Kidney capillary endothelial cell (primary cell): ENCODE measurements around the gene ATP4B.

Source experiments
- DNase-seq: peaks from one replicate; pipeline ENCODE4 v3.0.0-alpha.2; 2018; ENCODE audit warnings: low spot score

Gene ATP4B

DNA sequence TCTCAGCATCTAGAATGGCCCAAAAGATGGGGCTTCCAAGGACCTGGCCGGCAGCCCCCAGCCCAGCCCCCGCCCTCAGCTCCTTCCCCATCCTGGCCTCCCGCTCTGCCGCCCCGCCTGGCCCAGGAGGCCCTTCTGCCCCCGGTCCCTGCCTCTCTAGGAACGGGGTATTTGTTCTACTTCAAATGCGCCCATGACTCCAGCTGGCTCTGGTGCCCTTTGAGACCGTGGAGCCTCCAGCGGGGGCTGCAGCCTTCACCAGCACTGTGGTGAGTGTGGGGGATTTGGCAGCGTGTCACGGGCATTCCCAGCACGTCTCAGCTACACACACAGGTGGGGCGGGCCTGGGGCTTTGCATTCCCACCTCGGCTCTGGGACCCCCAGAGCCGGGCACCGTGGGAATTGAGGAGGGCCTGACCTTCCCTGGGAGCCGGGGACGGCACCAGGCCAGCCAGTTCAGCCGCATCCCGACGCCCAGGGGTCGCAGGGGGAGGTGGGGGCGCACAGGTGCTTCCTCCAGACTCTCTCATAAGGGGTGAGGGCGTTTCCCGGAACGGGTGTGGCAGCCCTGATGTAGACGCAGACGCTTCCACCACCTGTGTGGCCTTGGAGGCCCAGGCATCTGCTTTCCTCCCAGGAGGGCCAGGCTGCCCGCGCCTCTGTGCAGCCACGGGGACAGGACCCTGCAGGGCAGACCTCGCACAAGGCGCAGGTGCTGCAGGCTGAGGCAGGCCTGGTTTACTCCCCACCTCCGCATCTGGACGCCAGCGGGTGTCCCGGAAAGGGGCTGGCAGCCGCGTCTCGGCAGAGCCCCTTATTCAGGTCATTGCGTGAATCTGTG is 947 bp downstream of the ATP4B start:
- DNase-seq = no peak

DNA sequence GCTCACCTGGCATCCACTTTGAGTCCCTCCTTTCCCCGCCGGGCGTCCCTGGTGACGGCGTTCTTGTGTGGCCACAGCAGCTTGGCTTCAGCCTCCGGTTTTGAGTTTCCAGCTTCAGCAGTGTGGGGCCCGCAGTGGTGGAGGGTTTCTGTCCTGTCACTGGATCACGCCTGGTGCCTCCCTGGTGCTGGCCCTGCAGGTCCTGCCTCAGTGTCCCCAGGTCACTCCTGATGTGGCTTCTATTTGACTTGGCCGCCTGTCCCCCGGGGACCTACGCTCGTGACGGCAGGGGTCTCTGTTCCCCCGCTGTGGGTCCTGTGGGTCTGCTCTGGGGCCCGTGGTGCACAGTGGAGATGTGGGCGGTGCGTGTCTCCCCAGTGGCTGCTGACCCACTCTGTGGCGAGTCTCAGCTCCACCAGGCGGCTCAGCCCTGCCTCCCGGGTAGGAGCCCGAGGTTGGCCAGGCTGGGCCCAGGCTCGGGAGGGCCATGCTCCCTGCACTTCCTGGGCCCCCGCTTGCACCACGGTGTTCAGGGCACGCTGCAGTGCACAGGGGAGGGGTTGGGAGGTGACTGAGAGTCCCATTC is 1.9 kb downstream of the ATP4B start:
- DNase-seq = no peak

DNA sequence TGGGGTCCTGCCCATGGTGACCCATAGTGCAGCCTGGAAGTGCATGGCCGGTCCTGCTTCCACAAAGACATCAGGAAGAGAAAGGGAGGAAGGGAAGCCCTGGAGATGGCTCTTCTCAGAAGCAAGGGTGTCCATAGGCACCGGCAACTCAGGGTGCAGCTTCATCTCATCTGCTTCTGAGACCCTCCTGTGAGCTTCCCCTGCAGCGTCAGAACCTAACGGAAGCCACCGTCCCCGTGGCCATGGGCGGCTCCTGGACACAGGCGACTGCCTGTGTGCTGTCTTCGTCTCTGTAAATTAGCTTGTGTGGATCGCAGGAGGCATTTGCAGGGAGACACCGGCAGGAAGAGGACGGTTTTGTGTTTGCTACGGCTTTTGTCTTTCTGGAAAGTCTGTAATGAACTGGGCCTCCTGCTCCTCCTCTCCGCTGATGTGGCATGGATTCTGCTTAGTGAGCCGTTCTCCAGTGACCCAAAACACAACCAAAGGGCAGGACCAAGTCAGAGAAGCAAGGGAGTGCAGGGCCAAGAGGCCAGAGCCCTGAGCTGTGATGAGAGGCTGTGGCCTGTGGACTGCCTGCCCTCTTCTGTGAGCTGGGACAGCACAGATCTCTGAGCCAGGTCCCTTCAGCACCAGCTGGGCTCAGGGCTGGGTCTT is 2.5 kb downstream of the ATP4B start:
- DNase-seq = no peak

DNA sequence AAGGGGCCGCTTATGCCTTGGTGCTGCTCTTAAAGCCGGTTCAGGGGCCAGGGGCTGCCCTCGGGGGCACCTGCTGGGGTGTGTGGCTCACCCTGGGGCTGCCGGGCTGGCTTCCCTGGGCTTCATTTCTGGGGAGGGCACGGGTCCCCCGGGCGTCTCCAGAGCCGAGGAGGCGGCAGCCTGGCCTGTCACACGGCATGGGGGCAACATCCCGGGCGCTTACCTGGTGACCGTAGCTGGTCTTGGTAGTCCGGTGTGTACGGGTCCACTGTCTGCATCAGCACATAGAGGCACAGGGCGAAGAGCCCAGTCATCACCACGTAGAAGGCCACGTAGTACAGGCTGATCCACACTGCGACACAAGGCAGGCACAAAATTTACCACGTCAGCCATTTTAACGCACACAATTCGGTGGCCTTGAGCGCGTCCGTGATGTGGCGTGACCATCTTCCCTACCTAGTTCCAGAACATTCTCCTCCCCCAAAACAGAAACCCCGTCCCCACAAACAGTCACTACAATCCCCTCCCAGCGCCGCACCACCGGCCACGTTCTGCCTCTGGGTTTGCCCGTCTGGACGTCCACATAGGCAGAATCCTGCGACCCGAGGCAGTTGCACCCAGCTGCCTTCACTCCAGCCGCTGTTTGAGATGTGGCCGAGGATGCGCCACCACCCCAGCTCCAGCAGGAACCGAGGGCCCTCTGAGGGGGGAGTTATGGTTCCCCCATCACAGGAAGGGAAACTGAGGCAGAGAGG is 3.2 kb downstream of the ATP4B start:
- DNase-seq = no peak

DNA sequence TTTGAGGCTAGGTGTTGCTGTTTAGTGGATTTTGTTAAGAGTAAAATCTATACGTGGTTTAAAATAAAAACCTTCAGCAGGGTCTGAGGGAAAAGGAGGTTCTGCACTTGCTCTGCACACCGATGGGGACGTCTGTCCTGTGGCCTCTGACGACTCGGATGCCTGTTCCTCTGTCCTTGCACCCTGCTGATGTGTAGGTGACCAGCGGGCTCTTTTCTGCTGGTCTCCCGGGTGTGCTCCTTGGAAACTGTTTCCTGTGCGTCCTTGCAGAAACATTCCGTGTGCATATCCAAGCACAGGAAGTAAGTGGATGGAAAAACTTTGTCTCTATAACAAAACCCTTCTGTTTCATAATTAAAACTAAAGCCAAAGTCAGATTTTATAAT is 3.8 kb downstream of the ATP4B start:
- peak; percentile 33 for DNase-seq

DNA sequence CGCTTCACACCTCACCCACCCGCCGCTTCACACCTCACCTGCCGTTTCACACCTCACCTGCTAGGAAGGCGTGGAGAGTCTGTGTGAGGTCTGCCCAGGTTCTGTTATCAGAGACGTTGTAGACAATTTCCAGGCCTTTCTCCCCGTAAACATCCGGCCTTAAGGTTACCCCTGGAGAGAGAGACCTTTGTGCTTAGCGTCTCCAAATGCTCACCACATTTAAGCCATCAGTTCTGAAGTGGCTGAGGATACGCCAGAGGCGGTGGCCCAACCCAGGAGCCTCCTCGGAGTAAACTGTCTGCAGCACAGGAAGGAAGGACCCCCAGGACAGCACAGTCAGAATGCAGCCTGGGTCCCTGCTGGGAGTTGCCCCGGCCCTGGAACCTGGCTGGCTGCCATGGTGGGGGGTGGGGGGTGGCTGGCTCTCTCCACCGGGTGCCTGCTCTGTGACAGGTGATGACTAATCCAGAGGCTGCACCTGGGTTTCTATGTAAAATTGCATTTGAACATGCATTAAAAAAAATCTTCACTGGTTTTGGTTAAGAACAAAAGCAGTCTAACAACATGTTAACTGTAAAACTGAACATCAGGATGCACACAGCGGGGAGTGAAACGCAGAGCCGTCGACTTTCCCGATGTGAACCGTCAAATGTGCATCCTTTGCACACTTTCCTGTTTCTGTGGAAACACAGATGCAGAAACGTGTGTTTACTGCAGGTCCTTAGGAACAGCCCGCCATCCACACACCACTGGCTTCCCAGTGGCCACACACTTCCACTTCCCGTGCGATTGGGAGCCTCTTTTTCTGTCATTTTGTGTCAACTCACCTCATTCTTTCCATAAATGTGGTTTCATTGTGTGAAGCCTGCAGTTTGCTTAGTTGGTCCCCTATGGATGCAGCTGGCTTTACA is 4.5 kb downstream of the ATP4B start:
- no peak for DNase-seq

DNA sequence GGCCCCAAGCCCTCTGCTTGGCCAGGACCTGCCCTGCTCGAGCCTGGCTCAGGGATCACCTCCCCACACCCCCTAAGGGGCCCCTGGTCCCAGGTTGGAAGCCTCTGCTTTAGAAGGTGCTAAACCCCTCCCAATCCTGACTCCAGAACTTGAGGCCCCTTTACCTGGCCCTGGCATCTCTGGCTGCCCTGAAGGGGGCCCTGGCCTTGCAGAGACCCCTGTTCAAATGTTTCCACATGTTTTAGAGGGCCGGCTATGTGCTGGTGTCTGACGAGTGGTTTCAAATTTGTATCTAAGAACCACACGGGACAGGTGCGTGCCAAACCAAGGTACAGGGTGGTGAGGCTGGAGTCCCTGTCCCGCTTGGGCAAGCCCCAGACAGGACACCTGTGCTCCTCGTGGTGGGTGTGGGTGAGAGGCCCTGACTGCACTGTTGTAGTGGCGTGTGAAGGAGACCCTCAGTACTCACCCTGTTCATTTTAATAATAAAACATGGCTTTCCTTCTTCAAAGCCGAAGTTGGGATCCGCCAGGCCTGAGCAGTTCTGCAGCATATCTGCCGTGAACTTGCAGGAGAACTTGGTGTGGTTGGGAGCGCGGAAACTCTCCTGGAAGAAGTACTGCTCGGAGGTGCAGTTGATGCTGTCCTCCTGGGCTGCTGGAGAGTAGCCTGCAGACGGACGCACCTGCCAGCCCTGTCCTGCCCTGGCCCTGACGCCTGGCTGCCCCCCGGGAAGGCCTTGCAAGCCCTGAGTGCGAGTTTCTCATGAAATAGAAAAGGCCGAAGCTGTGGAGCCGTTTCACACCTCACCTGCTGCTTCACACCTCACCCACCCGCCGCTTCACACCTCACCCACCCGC is 5.4 kb downstream of the ATP4B start:
- no peak for DNase-seq

DNA sequence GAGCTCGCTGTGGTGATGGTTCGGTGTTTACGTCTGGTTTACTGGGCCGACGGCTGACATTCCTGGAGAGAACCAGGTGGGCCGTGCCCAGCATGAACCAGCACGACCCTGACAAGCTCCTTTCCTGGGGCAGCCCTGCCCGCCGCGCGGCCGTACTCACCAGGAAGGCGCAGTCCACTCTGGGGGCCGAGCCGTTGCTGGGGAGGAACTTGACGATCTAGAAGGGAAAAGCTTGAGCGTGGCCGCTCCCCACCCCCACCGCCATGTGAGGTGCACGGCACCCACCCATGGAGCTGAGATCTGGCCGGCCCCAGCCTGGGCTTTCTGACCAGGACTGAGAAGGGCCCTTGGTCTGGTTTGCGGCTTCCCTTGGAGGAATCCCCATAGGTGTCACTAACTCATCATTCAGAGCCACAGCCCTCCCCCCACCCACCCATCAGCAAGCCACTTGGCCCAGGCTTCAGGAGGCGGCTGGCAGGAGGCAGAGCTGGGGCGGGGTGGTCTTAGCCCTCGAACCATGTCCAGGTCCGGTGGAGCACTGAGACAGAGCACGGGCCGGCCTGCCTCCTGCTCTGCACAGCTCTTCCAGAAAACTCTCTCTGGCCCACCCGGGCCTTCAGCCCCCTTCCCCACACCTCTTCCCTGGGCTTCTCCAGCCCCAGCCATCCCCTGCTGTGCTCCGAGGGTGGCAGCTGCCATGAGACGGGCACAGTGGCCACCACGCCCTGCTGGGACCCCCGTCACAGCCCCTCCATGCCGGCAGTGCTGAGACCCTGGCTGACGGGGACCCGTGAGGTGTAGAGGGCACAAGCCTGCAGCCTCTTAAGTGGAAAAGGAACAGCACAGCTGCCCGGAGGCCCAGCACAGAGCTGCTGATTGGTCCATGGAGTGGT is 6.2 kb downstream of the ATP4B start:
- DNase-seq = no peak

DNA sequence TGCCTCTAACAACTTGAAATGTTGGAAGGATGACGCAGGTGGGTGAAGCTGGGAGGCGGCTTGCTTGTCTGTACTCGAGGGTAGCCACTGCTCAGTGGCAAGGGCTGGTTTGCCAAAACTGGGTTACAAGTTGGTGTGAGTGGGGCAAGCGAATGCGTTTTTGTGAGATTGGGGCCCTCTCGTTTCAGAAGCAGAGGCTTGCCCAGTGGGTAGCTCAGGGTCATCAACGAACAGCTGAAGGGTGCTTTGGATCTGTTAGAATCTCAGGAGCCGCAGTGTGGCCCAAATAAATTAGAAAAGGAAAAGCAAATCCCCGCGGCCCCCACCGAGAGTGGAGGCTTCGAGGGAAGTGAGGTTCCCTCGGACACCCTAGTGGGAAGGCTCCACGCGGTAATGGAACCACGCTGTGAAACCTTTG is 7.3 kb downstream of the ATP4B start:
- DNase-seq = no peak

DNA sequence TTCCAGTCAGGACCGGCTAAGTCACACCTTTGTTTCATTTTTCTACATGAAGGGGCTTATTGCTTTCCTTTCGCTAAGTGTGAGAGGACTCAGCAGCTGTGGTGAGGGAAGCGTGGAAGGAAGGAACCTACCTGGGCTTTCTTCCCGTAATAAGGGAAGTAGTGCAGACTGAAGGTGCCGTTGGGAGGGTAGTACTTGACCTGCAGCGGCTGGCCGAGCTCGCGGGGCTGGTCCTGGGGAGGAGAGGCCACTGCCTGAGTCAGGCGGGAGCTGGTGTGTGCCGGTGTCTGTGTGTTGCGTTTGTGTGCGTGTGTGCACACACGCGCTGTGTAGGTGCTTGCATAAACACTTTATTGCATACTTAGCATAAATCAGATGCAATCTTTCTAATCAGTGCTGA is 7.7 kb downstream of the ATP4B start:
- no peak for DNase-seq

DNA sequence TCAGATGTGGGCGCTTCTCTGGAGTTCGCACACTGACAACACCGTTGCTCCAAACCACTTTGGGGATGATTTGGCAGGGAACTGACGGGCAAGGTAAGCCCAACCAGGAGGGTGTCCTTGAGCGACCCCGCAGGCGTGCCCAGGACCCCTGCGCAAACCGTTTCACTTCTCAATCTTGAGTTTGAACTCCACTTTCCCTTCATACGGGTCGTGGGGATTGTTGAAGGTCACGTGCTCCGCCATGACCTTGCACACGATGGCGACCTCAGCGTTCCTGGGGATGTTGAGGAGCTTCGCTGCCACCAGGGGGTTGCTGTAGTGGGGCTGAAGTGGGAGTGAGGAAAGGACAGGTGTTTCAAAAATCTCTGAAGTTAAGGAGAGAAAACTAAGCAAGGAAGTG is 8.8 kb downstream of the ATP4B start:
- DNase-seq = no peak

DNA sequence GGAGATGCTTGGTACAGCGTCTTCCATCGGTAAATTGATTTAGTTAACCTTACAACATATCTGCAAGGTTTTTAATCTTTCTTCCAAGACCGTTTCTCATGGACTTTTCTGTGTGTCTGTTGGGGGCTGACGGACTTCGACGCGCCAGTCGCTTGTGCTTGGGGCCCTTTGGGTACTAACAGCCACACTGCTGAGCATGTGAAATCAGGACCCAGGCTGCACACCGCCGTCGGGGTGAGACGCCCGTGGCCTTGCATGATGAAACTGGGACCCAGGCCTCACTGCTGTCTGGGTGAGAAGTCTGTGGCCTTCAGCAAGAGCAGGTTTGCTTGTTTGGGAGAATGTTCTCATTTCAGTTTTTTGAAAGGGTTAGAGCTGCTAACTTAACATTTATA is 9.8 kb downstream of the ATP4B start:
- DNase-seq = no peak

DNA sequence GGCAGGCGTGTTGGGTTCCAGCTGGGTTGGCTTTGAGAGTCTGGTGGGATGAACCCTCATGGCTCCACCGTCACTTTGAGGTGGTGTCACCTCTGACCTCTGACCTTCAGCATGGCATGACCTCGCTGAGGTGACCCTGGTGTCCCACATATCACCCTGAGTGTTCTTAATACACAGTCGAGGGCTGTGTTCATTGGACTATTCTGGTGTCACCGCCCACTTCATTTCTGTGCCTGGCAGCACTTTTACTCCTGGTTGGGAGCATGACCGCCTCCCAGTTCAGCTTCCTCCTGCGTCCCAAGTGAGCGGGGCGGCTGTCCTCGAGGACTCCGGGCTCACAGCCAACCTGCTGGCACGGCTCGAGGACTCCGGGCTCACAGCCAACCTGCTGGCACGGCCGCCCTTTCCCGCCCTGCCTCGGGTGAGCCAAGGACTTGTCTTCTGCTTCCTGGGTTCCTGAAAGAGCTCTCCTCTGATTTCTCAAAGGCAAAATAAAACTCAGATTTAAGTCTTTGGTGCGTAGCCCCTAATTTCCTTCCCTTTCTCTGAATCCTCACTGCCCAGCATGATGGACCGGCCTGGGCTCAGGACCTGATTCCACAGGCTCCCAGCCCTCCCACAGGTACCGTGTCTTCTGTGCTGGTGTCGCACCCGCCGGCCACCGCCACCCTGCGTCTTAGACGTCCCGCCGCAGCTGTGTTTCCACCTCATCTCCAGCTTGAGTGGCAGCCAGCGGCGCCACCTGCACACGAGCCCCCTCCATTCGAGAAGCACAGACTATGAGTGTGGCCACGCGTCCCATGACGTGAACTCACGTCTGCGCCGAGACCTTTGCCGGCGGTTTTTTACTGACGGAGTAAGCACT is 10.4 kb downstream of the ATP4B start:
- no peak for DNase-seq

DNA sequence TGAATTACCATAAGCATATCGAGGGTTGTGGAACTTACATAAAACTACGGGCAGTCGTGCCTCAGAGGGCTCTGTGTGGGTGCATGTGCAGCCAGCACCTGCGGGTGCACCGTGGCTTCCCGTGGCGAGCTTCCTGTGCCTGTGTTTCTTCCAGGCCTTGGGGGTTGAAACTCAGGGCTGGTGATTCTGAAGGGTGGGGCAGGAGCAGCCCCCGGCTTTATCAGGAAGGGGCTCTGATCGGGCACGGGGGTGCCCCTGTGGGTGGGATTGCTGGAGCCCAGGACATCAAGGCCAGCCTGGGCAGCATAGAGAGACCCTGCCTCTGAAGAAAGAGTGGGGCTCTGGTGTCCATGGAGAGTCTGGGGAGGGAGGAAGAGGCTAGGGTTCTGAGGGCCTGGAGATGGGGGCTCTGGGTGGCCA is 11.1 kb downstream of the ATP4B start:
- DNase-seq = no peak

DNA sequence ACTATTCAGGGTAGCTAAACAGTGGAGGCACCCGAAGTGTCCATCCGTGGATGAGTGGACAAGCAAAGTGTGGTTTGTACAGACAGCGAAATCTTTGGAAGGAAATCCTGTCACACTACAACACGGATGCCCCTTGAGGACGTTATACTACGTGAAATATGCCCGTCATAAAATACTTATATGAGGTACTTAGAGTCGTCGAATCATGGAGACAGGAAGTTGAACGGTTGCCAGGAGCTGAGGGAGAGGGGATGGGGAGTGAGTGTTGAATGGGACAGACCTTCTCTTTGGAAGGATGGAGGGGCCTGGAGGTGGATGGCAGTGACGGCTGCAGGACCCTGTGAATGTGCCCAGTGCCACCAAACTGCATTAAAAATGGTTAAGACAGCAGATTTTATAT is 11.6 kb downstream of the ATP4B start:
- DNase-seq = no peak

DNA sequence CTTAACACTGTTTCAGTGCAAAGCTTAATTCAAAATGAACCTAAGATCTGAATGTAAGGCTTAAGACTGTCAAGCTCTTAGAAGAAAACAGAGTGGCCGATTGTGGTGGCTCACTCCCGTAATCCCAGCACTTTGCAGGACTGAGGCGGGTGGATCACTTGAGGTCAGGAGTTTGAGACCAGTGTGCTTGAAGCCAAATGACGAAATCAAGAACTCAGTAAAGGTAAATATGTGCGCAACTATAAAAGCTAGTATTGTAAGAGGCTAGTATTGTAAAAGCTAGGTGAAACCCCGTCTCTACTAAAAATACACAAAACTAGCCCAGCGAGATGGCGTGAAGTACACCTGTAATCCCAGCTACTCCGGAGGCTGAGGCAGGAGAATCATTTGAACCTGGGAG is 12.7 kb downstream of the ATP4B start:
- no peak for DNase-seq

DNA sequence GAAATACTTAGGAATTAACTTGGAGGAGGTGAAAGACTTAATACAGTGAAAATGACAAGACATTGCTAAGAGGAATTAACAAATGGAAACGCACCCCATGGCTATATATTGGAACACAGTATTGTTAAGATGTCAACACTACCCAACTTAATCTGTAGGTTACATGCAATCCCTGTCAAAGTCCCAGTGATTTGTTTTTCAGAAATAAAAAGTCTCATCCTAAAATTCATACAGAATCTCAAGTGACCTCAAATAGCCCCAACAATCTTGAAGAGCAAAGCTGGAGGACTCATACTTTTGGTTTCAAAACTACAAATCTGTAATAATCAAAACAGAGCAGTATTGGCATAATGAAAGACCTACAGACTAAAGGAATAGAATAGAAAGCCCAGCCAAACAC is 13.2 kb downstream of the ATP4B start:
- no peak for DNase-seq

DNA sequence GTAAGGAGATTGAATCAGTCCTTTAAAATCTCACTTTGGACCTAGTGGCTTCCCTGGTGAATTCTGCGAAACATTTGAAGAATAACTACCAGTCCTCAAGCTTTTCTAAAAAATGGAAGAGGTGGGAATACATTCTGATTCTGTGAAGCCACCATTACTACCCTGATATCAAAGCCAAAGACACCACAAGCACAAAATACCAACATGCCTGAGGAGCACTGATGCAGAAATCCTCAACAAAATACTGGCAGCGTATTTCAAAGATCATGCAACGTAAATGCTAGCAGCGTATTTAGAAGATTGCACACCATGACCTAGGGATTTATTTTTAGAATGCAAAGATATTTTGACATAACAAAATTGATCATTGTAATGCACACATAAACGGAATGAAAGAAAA is 14.4 kb downstream of the ATP4B start:
- DNase-seq = no peak

DNA sequence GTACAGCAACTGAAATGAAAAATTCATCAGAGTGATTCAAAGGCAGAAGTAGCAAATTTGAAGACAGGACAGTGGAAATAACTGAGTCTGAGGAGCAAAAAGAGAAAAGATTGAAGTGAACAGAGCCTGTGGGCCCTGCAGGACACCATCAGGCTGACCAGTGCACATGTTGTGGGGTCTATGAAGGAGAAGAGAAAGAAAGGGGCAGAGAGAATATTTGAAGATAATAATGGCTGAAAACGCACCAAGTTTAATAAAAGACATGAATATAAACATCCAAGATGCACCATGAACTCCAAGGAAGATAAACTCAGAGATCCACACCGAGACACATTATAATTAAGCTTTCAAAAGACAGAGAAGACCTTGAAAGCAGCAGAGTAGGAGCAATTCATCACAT is 15.4 kb downstream of the ATP4B start:
- DNase-seq = no peak
